Measurements from ENCODE around the gene ANKRD35. TPM values are rescaled to one million over a fixed set of nuclear protein-coding genes. Genes with fewer than 3 reads are reported as not detected.
A peak's percentile ranks its signal among the peaks of the same experiment; 100 is the strongest.

ANKRD35 gene
- total RNA-seq, 1 experiment from 2014 or later: not detected

- H3K27ac ChIP-seq (ENCODE audit: low read length): peak overlapping the region; percentile 100
- H3K27me3 ChIP-seq (ENCODE audit: control insufficient read depth, insufficient read depth, low read length): no peaks in the 10 kb centered on the region
- H3K4me1 ChIP-seq (ENCODE audit: control insufficient read depth, insufficient read depth, low read length): peaks cover 16% of the 10 kb centered on the region
- peaks cover 16% of the 10 kb centered on the region for H3K36me3 ChIP-seq (ENCODE audit: control insufficient read depth, insufficient read depth, low read length)
- peak overlapping the region; percentile 74 to 99 for H3K4me3 ChIP-seq (ENCODE audit: low read depth in 2 of 2, low read length in 2 of 2)
- ChIA-PET POLR2A (interaction anchor here (0.6 to 2.4 kb wide), 7 partner anchors 10 to 175 kb away, joined by 3 to 16 read pairs (median 8); partner anchors contain the start of genes ANKRD34A, LIX1L, PEX11B and POLR3GL), CTCF (interaction anchor here (0.6 to 1.0 kb wide), 5 partner anchors 23 to 82 kb away, joined by 3 to 7 read pairs (median 6); partner anchors contain the start of gene NUDT17)
- BruUV-seq (replicated peaks): TSS peak; percentile 99
- in situ Hi-C loops (cut with HindIII; ENCODE audit: low pct_unique_long_range_greater_than_20kb, low sequenced_read_pairs) (no loop called here), intact Hi-C loops (cut with micrococcal nuclease; ENCODE audit: unreplicated experiment) (no loop called here)
- TF ChIP-seq CTCF (IDR thresholded peaks at IDR 0.05): no peak
- no peak for TF ChIP-seq POLR2AphosphoS5 (IDR thresholded peaks at IDR 0.05; ENCODE audit: low read depth, low read length)
- TF ChIP-seq TCF7L2 (IDR thresholded peaks at IDR 0.05; ENCODE audit: low read depth, low read length): no peak
- TF ChIP-seq SIN3A (IDR thresholded peaks at IDR 0.05; ENCODE audit: borderline replicate concordance, insufficient read depth, low read depth, low read length): no peak
- no peak for TF ChIP-seq REST (IDR thresholded peaks at IDR 0.05; ENCODE audit: insufficient read depth in 1 of 2, low read depth in 2 of 2, low read length in 1 of 2)
- no peaks in the 10 kb centered on the region for H3K9me3 ChIP-seq (ENCODE audit: control insufficient read depth, insufficient read depth, low read depth, low read length)
- DNase-seq (ENCODE audit: low read depth, low spot score) (no peak), ATAC-seq (no peak)
These were observed 42.4 kb upstream of the ANKRD35 start for GRCh38 chr1:145927916-145928643.

GRCh38 chr1:145927063-145927886 lies 41.6 kb upstream of the ANKRD35 start, which contains the start of gene RBM8A:
RBM8A (minus strand) TSS chr1:145927484; CDS start chr1:145927426, 58 bp downstream.
- ATAC-seq (peak; percentile 99), DNase-seq (ENCODE audit: low read depth, low spot score) (peak; percentile 98)
- ChIA-PET POLR2A (interaction anchor here (0.5 to 2.4 kb wide), 8 partner anchors 9 to 174 kb away, joined by 3 to 16 read pairs (median 7); partner anchors contain the start of genes ANKRD34A, LIX1L, PEX11B and POLR3GL), CTCF (interaction anchor here (0.6 to 1.0 kb wide), 5 partner anchors 22 to 82 kb away, joined by 3 to 7 read pairs (median 6); partner anchors contain the start of gene NUDT17)
- Histone ChIP-seq H3K27ac (ENCODE audit: low read length) (peak within 1 kb of the TSS; percentile 100), H3K4me3 (ENCODE audit: low read depth in 2 of 2, low read length in 2 of 2) (peak within 1 kb of the TSS; percentile 74 to 99), H3K27me3 (ENCODE audit: control insufficient read depth, insufficient read depth, low read length) (no peaks in the 10 kb centered on the region), H3K9me3 (ENCODE audit: control insufficient read depth, insufficient read depth, low read depth, low read length) (no peaks in the 10 kb centered on the region), H3K4me1 (ENCODE audit: control insufficient read depth, insufficient read depth, low read length) (peaks cover 18% of the 10 kb centered on the region), H3K36me3 (ENCODE audit: control insufficient read depth, insufficient read depth, low read length) (peaks cover 16% of the 10 kb centered on the region)
- in situ Hi-C loops (cut with HindIII; ENCODE audit: low pct_unique_long_range_greater_than_20kb, low sequenced_read_pairs): no loop called here
- BruUV-seq (replicated peaks): no TSS peak
- TF ChIP-seq REST (IDR thresholded peaks at IDR 0.05; ENCODE audit: insufficient read depth in 1 of 2, low read depth in 2 of 2, low read length in 1 of 2) (no peak), POLR2AphosphoS5 (IDR thresholded peaks at IDR 0.05; ENCODE audit: low read depth, low read length) (peak; percentile 97), TCF7L2 (IDR thresholded peaks at IDR 0.05; ENCODE audit: low read depth, low read length) (0 out of 2 replicates have a peak, but pooled peaks have one; percentile 16), CTCF (IDR thresholded peaks at IDR 0.05) (peak; percentile 80), SIN3A (IDR thresholded peaks at IDR 0.05; ENCODE audit: borderline replicate concordance, insufficient read depth, low read depth, low read length) (peak; percentile 59; the same call in 1 of the 2 replicates)
- intact Hi-C loops (cut with micrococcal nuclease; ENCODE audit: unreplicated experiment): no loop called here

All from Panc1 (cell line).